Heart left ventricle (tissue), 16 donors: Measurements from ENCODE around the gene CAMTA1. TPM values are rescaled to one million over a fixed set of nuclear protein-coding genes. Genes with fewer than 3 reads are reported as not detected.

ENCODE experiments used
- ATAC-seq, 4 donors: fragments of 200-7000 bp; cut with Tn5 transposase; one replicate each; pipeline ENCODE4 v1.9.1; 2020 to 2022; ENCODE audit warnings: moderate library complexity in 4 of 4, mild to moderate bottlenecking in 3 of 4, moderate number of reproducible peaks in 1 of 4
- DNase-seq, 5 donors: peaks; one replicate each; pipeline ENCODE4 v3.0.0-alpha.2; 2020
- H3K27ac ChIP-seq, 12 donors: fragments of 200-600 bp; sonication (generic) in 4 of 12; one replicate each; pipeline versions ENCODE4 v1.5.0 to v1.8.0; 2016 to 2022; ENCODE audit warnings: mild to moderate bottlenecking in 2 of 12
- H3K27me3 ChIP-seq, 9 donors: fragments of 200-600 bp; sonication (generic) in 2 of 9; one replicate each; pipeline versions ENCODE4 v1.5.1 to v1.8.0; 2016 to 2022; ENCODE audit warnings: mild to moderate bottlenecking in 3 of 9
- H3K36me3 ChIP-seq, 9 donors: fragments of 200-600 bp; sonication (generic) in 2 of 9; one replicate each; pipeline versions ENCODE4 v1.5.0 to v1.8.0; 2018 to 2022; ENCODE audit warnings: mild to moderate bottlenecking in 2 of 9
- H3K4me1 ChIP-seq, 12 donors: fragments of 200-600 bp; sonication (generic) in 4 of 12; one replicate each; pipeline versions ENCODE4 v1.5.0 to v1.8.0; 2016 to 2022; ENCODE audit warnings: mild to moderate bottlenecking in 3 of 12
- H3K4me3 ChIP-seq, 12 donors: fragments of 200-600 bp; sonication (generic) in 4 of 12; one replicate each; pipeline versions ENCODE4 v1.5.0 to v1.8.0; 2017 to 2022; ENCODE audit warnings: mild to moderate bottlenecking in 9 of 12, moderate library complexity in 4 of 12
- H3K9me3 ChIP-seq, 12 donors: fragments of 200-600 bp; sonication (generic) in 4 of 12; one replicate each; pipeline versions ENCODE4 v1.5.0 to v1.8.0; 2016 to 2022; ENCODE audit warnings: mild to moderate bottlenecking in 1 of 12
- CTCF ChIP-seq, 12 donors: fragments of 200-600 bp; sonication (generic) in 4 of 12; IDR thresholded peaks; one replicate each; pipeline versions ENCODE4 v1.5.0 to v1.8.0; 2018 to 2022; ENCODE audit warnings: antibody characterized with exemption in 12 of 12, mild to moderate bottlenecking in 5 of 12
- POLR2A ChIP-seq, 2 donors: fragments of 450-650 bp; IDR thresholded peaks; one replicate each; pipeline ENCODE4 v1.6.1; 2017; ENCODE audit warnings: antibody characterized with exemption in 2 of 2, mild to moderate bottlenecking in 2 of 2, moderate library complexity in 2 of 2
- WGBS, 4 donors: extraction: QIAGEN DNeasy Blood & Tissue Kit in 2 of 4; methylation state at CpG; one replicate each; pipeline versions ENCODE4 v1.1.5 to v1.1.7; 2013 to 2018; 5-methylcytosine and 5-hydroxymethylcytosine counted together
- intact Hi-C, 10 donors: fragments of 100-400 bp; cut with DNase I; formaldehyde crosslinking; loops; one replicate each; pipeline versions ENCODE4 v1.11.1 to v1.14.2; 2022
- polyA plus RNA-seq, 2 donors: library from polyadenylated mRNA; stranded (reverse); fragments of 200-250 nt; gene quantifications; one replicate each; pipeline ENCODE4 v1.2.3, GENCODE V29; 2013
- total RNA-seq, 9 donors: library from RNA; depleted of rRNA in 2 of 9; stranded (reverse); fragments of >200 nt in 2 of 9; fragmentation: NEBNext Ultra II Directional in 3 of 9; extraction: Animal tissue kit (Norgen Biotek cat#: 25700) in 3 of 9; gene quantifications; one replicate each; pipeline versions ENCODE4 v1.1.0 to v1.2.4, GENCODE V29; 2016 to 2023
- donor health status: ischemic (EF 13 %, LVEDD 7.1; RV severe dilation, severe dysfunction).
- donor health status: healthy with polysubstance abuse.
- donor health status: DM: no; HTN: yes; CAD: no.
- donor health status: DM: no; HTN: no; CAD: no.
- donor health status: ischemic (EF 25% LVEDD 6.9; RV normal size, moderate dysfunction).
- donor health status: ischemic (EF 25% LVEDD 5.7; RV mildly dilated, moderate dysfunction).
- donor health status: healthy.
- donor health status: DM: yes; HTN: yes; CAD: no.
- donor health status: ischemic (EF 35%, LVEDD 5.7; RV mildly dilated, moderate dysfunction).
- donor health status: nonischemic (EF 11% LVEDD 7.7; RV severe dilation, severe dysfunction).
- donor health status: DM: yes; HTN: yes; CAD: no.
- donor health status: PGD.
- donor health status: ischemic (EF 29% LVEDD 5.4; RV normal size, mild dysfunction).
- donor health status: nonischemic (EF 23%, LVEDD 6.1; RV moderate dilation, normal function).

CAMTA1 gene
- total and polyA plus RNA-seq, 11 donors: 114 to 303 (median 137) TPM

DNA sequence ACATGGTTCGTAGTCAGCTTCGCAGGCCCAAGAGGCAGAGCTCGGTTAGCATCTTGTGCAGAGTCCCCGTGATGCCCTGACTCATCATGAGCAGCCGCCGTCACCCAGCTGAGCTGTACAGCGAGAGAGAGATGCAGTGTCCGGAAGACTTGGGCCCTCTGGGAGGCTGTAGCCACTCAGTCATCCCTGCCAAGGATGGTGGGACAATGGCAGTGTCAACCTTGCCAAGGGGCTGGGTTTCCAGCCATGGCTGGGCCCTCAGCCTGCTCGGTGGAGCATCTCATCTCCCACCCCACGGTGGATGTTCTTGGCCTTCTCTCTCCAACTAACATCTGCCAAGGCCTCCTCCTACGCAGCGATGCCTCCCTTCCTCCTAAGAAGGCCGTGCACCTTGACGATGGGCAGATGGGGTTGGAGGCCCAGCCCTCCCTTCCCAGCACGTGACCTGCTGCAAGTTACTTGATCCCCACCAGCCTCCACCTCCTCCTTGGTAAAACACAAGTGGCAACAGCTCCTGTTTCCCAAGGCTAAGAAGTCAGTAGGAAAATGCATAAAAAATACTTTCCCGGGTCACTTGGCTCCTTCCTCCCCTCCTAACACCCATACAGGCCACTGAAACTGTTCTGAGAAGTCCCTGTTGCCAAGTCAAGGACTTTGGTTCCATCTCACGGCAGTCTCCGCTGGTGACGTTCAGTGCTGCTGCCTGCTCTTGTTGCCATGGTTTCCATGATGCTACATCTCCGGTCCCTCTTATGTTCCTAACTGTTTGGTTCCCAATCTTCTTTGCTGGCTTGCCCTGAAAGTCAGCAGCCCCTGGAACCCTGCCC lies 601.2 kb downstream of the CAMTA1 start:
- 88 to 96% (median 94%) methylated on average over 19 to 20 of the region's 20 CpGs for WGBS, 4 donors
- H3K27me3 ChIP-seq: no peaks in the 10 kb centered on the region
- intact Hi-C loops: no loop called here
- TF ChIP-seq POLR2A (IDR thresholded peaks at IDR 0.05): no peak
- TF ChIP-seq CTCF (IDR thresholded peaks at IDR 0.05): no peak
- peaks cover 8 to 34% (median 22%) of the 10 kb centered on the region in 12 donors for H3K4me1 ChIP-seq
- no peak overlapping the region for H3K4me3 ChIP-seq
- no peak for ATAC-seq
- H3K9me3 ChIP-seq: peaks cover 0 to 4% (median 0%) of the 10 kb centered on the region in 12 donors
- H3K27ac ChIP-seq: no peak overlapping the region
- DNase-seq: peak in 1 of 5 donors; percentile 11
- H3K36me3 ChIP-seq: no peaks in the 10 kb centered on the region

GRCh38 chr1:7387053-7387927 lies 602.0 kb downstream of the CAMTA1 start:
- peak in 1 of 5 donors; percentile 6 for DNase-seq
- no peaks in the 10 kb centered on the region for H3K27me3 ChIP-seq
- intact Hi-C loops: no loop called here
- peaks cover 8 to 34% (median 22%) of the 10 kb centered on the region in 12 donors for H3K4me1 ChIP-seq
- H3K36me3 ChIP-seq: no peaks in the 10 kb centered on the region
- ATAC-seq: no peak
- H3K27ac ChIP-seq: peak overlapping the region in 1 of 12 donors; percentile 91
- WGBS, 4 donors: 87 to 89% (median 88%) methylated on average over 9 of the region's 9 CpGs
- H3K4me3 ChIP-seq: no peak overlapping the region
- TF ChIP-seq CTCF (IDR thresholded peaks at IDR 0.05) (no peak), POLR2A (IDR thresholded peaks at IDR 0.05) (no peak)
- no peaks in the 10 kb centered on the region for H3K9me3 ChIP-seq

DNA sequence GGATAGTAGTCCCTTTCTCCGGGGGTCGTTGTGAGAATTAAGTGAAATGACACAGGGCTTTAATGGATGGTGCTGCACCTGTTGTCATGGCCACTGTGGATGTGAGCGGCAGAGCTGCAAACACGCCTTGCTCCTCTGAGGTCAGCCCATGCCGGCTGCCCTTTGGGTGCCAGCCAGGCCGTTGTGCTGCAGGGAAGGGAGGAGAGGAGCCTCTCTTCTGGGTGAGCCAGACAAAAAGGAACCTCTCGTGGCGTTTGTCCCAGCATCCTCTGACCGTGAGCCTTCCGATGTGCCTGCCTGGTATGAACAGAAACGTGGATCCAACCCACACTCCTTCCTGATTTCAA lies 602.9 kb downstream of the CAMTA1 start:
- Histone ChIP-seq H3K27ac (peak overlapping the region in 11 of 12 donors; percentile 60 to 91 (median 73)), H3K27me3 (no peaks in the 10 kb centered on the region), H3K4me1 (peaks cover 8 to 34% (median 22%) of the 10 kb centered on the region in 12 donors), H3K4me3 (no peak overlapping the region), H3K36me3 (no peaks in the 10 kb centered on the region), H3K9me3 (no peaks in the 10 kb centered on the region)
- peak in 3 of 4 donors; percentile 19 to 36 (median 34) for ATAC-seq
- TF ChIP-seq CTCF (IDR thresholded peaks at IDR 0.05) (no peak), POLR2A (IDR thresholded peaks at IDR 0.05) (no peak)
- intact Hi-C loops: no loop called here
- peak in 3 of 5 donors; percentile 25 to 61 (median 34) for DNase-seq
- WGBS, 4 donors: 35 to 43% (median 39%) methylated on average over 9 to 11 of the region's 11 CpGs
